ENCODE measurements around the gene PEPD.

DNA sequence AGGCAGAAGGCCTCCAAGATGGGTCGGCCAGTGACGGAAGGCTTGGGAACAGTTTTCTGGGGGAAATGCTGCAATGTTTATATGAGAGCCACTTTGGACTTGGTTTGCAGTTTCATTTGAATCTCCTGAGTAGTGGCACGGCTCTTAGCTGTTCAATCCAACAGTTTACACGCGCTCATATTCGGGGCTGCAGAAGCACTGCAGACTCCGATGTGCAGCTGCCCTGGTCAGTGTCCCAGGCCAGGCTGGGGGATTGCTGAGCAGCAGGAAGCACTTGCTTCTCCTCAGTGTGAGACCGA, 116.4 kb downstream of the PEPD start:
- TF ChIP-seq POLR2A (IDR thresholded peaks at IDR 0.05; ENCODE audit: low read depth, low read length): no peak
- TF ChIP-seq, protein P1, sequence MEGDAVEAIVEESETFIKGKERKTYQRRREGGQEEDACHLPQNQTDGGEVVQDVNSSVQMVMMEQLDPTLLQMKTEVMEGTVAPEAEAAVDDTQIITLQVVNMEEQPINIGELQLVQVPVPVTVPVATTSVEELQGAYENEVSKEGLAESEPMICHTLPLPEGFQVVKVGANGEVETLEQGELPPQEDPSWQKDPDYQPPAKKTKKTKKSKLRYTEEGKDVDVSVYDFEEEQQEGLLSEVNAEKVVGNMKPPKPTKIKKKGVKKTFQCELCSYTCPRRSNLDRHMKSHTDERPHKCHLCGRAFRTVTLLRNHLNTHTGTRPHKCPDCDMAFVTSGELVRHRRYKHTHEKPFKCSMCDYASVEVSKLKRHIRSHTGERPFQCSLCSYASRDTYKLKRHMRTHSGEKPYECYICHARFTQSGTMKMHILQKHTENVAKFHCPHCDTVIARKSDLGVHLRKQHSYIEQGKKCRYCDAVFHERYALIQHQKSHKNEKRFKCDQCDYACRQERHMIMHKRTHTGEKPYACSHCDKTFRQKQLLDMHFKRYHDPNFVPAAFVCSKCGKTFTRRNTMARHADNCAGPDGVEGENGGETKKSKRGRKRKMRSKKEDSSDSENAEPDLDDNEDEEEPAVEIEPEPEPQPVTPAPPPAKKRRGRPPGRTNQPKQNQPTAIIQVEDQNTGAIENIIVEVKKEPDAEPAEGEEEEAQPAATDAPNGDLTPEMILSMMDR (conservative IDR thresholded peaks at IDR 0.05; ENCODE audit: low read depth, low read length): no peak
- no peak for TF ChIP-seq FOS (IDR thresholded peaks at IDR 0.05; ENCODE audit: low read depth, low read length)
- TF ChIP-seq RAD21 (IDR thresholded peaks at IDR 0.05; ENCODE audit: low read length): no peak
- TF ChIP-seq CEBPB (IDR thresholded peaks at IDR 0.05; ENCODE audit: low read depth, low read length): no peak
- TF ChIP-seq MAFK (IDR thresholded peaks at IDR 0.05; ENCODE audit: low read depth, low read length): no peak
- TF ChIP-seq RFX5 (IDR thresholded peaks at IDR 0.05; ENCODE audit: low read depth, low read length): no peak
- no peak for TF ChIP-seq CHD1 (IDR thresholded peaks at IDR 0.05; ENCODE audit: low read depth, low read length)
- no peak for TF ChIP-seq MXI1 (IDR thresholded peaks at IDR 0.05; ENCODE audit: borderline replicate concordance, low read depth, low read length)
- no peak for TF ChIP-seq BHLHE40 (IDR thresholded peaks at IDR 0.05; ENCODE audit: low read depth, low read length)
- TF ChIP-seq MAZ (IDR thresholded peaks at IDR 0.05; ENCODE audit: borderline replicate concordance, low read depth, low read length): no peak
- TF ChIP-seq, protein P2, sequence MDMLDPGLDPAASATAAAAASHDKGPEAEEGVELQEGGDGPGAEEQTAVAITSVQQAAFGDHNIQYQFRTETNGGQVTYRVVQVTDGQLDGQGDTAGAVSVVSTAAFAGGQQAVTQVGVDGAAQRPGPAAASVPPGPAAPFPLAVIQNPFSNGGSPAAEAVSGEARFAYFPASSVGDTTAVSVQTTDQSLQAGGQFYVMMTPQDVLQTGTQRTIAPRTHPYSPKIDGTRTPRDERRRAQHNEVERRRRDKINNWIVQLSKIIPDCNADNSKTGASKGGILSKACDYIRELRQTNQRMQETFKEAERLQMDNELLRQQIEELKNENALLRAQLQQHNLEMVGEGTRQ (IDR thresholded peaks at IDR 0.05; ENCODE audit: low read depth, low read length): no peak
